ENCODE results near the gene PWP2.
"Not testable (repeated sequence)": the region's sequence is repeated elsewhere in the genome, so short reads cannot be mapped to it uniquely, and the experiment has no call there.

DNA sequence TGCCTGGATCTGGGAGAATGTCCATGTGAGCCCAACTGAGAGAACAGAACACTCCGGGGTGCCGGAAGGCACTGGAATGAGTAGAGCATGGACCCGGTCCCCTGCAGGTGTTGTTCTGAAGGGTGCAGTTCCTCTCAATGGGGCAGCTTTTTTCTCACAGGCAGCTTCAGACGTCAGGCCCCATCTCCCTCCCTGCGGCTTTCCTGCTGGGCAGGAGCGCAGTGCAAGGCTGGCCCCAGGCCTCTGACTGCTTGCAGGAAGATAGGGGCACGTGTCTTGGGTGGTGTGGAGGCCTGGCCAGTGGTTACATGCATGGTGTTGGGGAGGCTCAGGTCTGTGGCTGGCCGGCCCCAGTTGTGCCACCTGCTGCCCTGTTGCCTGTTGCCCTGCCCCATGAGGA is 36.8 kb downstream of the PWP2 start:
- TF ChIP-seq, protein P1, sequence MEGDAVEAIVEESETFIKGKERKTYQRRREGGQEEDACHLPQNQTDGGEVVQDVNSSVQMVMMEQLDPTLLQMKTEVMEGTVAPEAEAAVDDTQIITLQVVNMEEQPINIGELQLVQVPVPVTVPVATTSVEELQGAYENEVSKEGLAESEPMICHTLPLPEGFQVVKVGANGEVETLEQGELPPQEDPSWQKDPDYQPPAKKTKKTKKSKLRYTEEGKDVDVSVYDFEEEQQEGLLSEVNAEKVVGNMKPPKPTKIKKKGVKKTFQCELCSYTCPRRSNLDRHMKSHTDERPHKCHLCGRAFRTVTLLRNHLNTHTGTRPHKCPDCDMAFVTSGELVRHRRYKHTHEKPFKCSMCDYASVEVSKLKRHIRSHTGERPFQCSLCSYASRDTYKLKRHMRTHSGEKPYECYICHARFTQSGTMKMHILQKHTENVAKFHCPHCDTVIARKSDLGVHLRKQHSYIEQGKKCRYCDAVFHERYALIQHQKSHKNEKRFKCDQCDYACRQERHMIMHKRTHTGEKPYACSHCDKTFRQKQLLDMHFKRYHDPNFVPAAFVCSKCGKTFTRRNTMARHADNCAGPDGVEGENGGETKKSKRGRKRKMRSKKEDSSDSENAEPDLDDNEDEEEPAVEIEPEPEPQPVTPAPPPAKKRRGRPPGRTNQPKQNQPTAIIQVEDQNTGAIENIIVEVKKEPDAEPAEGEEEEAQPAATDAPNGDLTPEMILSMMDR (IDR thresholded peaks at IDR 0.05; ENCODE audit: low read depth, low read length, missing input control): not testable (repeated sequence)
- TF ChIP-seq YY1 (IDR thresholded peaks at IDR 0.05); NR2F2 (IDR thresholded peaks at IDR 0.05); TAF1 (conservative IDR thresholded peaks at IDR 0.05); REST (IDR thresholded peaks at IDR 0.05); JUND (IDR thresholded peaks at IDR 0.05); HNF4G (IDR thresholded peaks at IDR 0.05); MAX (IDR thresholded peaks at IDR 0.05); EGR1 (IDR thresholded peaks at IDR 0.05; ENCODE audit: low read depth in 2 of 2); RAD21 (IDR thresholded peaks at IDR 0.05); ZBTB33 (IDR thresholded peaks at IDR 0.05); GABPA (IDR thresholded peaks at IDR 0.05 in 1 of 2, conservative IDR thresholded peaks at IDR 0.05 in 1 of 2): not testable (repeated sequence)
- TF ChIP-seq, protein P2, sequence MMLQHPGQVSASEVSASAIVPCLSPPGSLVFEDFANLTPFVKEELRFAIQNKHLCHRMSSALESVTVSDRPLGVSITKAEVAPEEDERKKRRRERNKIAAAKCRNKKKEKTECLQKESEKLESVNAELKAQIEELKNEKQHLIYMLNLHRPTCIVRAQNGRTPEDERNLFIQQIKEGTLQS (IDR thresholded peaks at IDR 0.05): not testable (repeated sequence)

Data from liver (tissue), 3 donors.